Stomach (tissue), 9 donors: Measurements from ENCODE around the gene PALD1. TPM values are rescaled to one million over a fixed set of nuclear protein-coding genes. Genes with fewer than 3 reads are reported as not detected.

Experiments used
- DNase-seq, 2 donors: peaks; one replicate each; pipeline versions ENCODE4 v3.0.0 to v3.0.0-alpha.2; 2013 to 2019
- H3K27ac ChIP-seq, 5 donors: fragments of 200-600 bp in 4 of 5; sonication (generic) in 4 of 5; one replicate each; pipeline ENCODE4 v1.5.1; 2013 to 2019; ENCODE audit warnings: mild to moderate bottlenecking in 1 of 5, moderate library complexity in 1 of 5
- H3K27me3 ChIP-seq, 3 donors: fragments of 200-600 bp; sonication (generic); one replicate each; pipeline ENCODE4 v1.5.1; 2017 to 2019; ENCODE audit warnings: mixed run types in 1 of 3
- H3K36me3 ChIP-seq, 4 donors: fragments of 200-600 bp; sonication (generic); 1 replicate in 3 of 4; 2 replicates in 1 of 4; pipeline ENCODE4 v1.5.1; 2016 to 2019
- H3K4me1 ChIP-seq, 4 donors: fragments of 200-600 bp; sonication (generic); one replicate each; pipeline ENCODE4 v1.5.1; 2016 to 2019
- H3K4me3 ChIP-seq, 4 donors: fragments of 200-600 bp; sonication (generic) in 3 of 4; one replicate each; pipeline ENCODE4 v1.5.1; 2016 to 2019; ENCODE audit warnings: mild to moderate bottlenecking in 1 of 4
- H3K9me3 ChIP-seq, 4 donors: fragments of 200-600 bp; sonication (generic); one replicate each; pipeline ENCODE4 v1.5.1; 2016 to 2019
- EP300 ChIP-seq: sonication (generic); formaldehyde crosslinking; IDR thresholded peaks from one replicate; pipeline ENCODE4 v1.6.1; 2017; ENCODE audit warnings: antibody characterized with exemption
- POLR2A ChIP-seq, 4 donors: fragments of 450-650 bp; IDR thresholded peaks; one replicate each; pipeline ENCODE4 v1.6.1; 2016; ENCODE audit warnings: antibody characterized with exemption in 4 of 4, control low read depth in 2 of 4, mild to moderate bottlenecking in 1 of 4, moderate library complexity in 1 of 4
- POLR2AphosphoS5 ChIP-seq, 3 donors: sonication (generic); formaldehyde crosslinking; IDR thresholded peaks; one replicate each; pipeline ENCODE4 v1.6.1; 2016; ENCODE audit warnings: antibody characterized with exemption in 3 of 3
- WGBS, 5 donors: extraction: QIAGEN DNeasy Blood & Tissue Kit in 3 of 5; methylation state at CpG; one replicate each; pipeline versions ENCODE4 v1.1.5 to v1.1.7; 2013 to 2018; 5-methylcytosine and 5-hydroxymethylcytosine counted together
- intact Hi-C: fragments of 100-400 bp; cut with DNase I; formaldehyde crosslinking; loops from one replicate; pipeline ENCODE4 v1.15.1; 2023; ENCODE audit warnings: low total_unique reads
- polyA plus RNA-seq, 3 donors: library from polyadenylated mRNA; stranded (reverse); fragments of 200-250 nt; gene quantifications; one replicate each; pipeline ENCODE4 v1.2.3, GENCODE V29; 2013
- total RNA-seq, 5 donors: library from RNA; depleted of rRNA; stranded (reverse); fragments of >200 nt; gene quantifications; one replicate each; pipeline versions ENCODE4 v1.1.0 to v1.2.3, GENCODE V29; 2014 to 2016
- TF ChIP-seq, protein P1 (sequence below), 7 experiments: fragments of 450-650 bp in 4 of 7; fragments of 200-600 bp in 3 of 7; sonication (generic) in 3 of 7; IDR thresholded peaks; one replicate each; pipeline ENCODE4 v1.5.1; 2016 to 2019; ENCODE audit warnings: antibody characterized with exemption in 7 of 7, control low read depth in 2 of 7, mild to moderate bottlenecking in 1 of 7
- donor health status: healthy with polysubstance abuse.
- donor health status: Bipolar disorder and iron deficiency.
- donor health status: healthy.

The PALD1 gene
- total and polyA plus RNA-seq, 8 donors = 2.4 to 25.1 (median 4.0) TPM

DNA sequence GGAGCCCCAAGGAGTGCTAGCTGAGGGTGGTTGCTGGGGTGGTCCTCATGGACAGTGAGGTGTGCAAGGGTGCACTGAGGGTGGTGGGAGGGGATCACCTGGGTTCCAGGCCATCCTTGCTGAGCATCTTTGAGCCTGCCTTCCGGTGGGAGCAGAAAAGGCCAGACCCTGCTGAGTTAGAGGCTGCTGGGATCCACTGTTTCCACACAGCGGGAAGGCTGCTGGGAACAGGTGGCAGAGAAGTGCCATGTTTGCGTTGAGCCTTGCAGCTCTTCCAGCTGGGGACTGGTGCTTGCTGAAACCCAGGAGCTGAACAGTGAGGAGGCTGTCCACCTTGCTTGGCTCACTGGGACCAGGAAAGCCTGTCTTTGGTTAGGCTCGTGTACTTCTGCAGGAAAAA lies 89.0 kb downstream of the PALD1 start:
- TF ChIP-seq EP300 = no peak
- TF ChIP-seq, protein P1, sequence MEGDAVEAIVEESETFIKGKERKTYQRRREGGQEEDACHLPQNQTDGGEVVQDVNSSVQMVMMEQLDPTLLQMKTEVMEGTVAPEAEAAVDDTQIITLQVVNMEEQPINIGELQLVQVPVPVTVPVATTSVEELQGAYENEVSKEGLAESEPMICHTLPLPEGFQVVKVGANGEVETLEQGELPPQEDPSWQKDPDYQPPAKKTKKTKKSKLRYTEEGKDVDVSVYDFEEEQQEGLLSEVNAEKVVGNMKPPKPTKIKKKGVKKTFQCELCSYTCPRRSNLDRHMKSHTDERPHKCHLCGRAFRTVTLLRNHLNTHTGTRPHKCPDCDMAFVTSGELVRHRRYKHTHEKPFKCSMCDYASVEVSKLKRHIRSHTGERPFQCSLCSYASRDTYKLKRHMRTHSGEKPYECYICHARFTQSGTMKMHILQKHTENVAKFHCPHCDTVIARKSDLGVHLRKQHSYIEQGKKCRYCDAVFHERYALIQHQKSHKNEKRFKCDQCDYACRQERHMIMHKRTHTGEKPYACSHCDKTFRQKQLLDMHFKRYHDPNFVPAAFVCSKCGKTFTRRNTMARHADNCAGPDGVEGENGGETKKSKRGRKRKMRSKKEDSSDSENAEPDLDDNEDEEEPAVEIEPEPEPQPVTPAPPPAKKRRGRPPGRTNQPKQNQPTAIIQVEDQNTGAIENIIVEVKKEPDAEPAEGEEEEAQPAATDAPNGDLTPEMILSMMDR (IDR thresholded peaks at IDR 0.05) = no peak
- TF ChIP-seq POLR2AphosphoS5 (IDR thresholded peaks at IDR 0.05) = no peak
- no peak for TF ChIP-seq POLR2A (IDR thresholded peaks at IDR 0.05)
- peaks cover 0 to 3% (median 0%) of the 10 kb centered on the region in 4 donors for H3K4me1 ChIP-seq
- intact Hi-C loops = no loop called here
- no peaks in the 10 kb centered on the region for H3K9me3 ChIP-seq
- H3K4me3 ChIP-seq = no peak overlapping the region
- H3K27me3 ChIP-seq = no peaks in the 10 kb centered on the region
- 72 to 83% (median 79%) methylated on average over 4 of the region's 4 CpGs for WGBS, 5 donors
- H3K27ac ChIP-seq = no peak overlapping the region
- DNase-seq = no peak
- peaks cover 0 to 44% (median 9%) of the 10 kb centered on the region in 4 donors for H3K36me3 ChIP-seq

- peaks cover 0 to 44% (median 9%) of the 10 kb centered on the region in 4 donors for H3K36me3 ChIP-seq
- TF ChIP-seq, protein P1 (IDR thresholded peaks at IDR 0.05) = no peak
- no peak for TF ChIP-seq POLR2AphosphoS5 (IDR thresholded peaks at IDR 0.05)
- TF ChIP-seq EP300 = no peak
- TF ChIP-seq POLR2A (IDR thresholded peaks at IDR 0.05) = no peak
- WGBS, 5 donors = 91 to 95% (median 91%) methylated on average over 3 of the region's 3 CpGs
- H3K27ac ChIP-seq = no peak overlapping the region
- no peak overlapping the region for H3K4me3 ChIP-seq
- H3K27me3 ChIP-seq = no peaks in the 10 kb centered on the region
- peaks cover 0 to 3% (median 0%) of the 10 kb centered on the region in 4 donors for H3K4me1 ChIP-seq
- H3K9me3 ChIP-seq = no peaks in the 10 kb centered on the region
- no peak for DNase-seq
- intact Hi-C loops = no loop called here
Observed at GRCh38 chr10:70568113-70568512, 89.5 kb downstream of the PALD1 start.

DNA sequence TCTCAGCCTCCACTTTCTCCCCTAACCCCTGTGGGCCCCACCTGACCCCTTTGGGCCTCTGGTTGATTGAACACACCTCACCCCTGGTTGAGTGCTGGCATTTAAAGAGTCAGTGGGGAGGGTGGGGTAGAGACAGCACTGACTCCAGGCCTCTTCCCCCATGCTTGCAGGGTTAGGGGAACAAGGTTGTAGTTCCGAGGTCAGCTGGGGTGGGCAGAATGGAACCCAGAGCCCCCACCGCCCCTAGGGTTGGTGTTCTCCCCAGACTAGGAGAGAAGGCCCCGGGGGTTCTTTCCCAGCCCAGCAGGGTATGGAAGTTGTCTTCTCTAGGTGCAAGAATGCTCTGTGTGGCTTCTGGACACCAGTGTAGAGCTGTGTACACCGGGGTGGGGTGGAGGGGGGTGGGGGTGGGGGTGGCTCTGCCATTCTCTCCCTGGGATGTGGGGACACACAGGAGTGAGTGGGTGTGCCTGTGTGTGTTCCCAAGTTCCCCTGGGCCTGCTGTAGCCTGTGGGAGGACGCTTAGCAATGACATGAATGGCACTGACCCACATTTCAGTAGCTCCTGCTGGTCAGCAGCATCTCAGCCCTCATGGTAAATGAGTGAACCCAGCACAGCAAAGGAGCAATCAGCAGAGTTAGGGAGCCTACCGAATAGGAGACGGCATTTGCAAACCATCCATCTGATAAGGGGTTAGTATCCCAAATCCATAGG lies 90.4 kb downstream of the PALD1 start:
- no peaks in the 10 kb centered on the region for H3K9me3 ChIP-seq
- H3K27me3 ChIP-seq = no peaks in the 10 kb centered on the region
- no peak overlapping the region for H3K4me3 ChIP-seq
- peaks cover 0 to 43% (median 9%) of the 10 kb centered on the region in 4 donors for H3K36me3 ChIP-seq
- no peak for TF ChIP-seq POLR2A (IDR thresholded peaks at IDR 0.05)
- TF ChIP-seq POLR2AphosphoS5 (IDR thresholded peaks at IDR 0.05) = no peak
- no peak for TF ChIP-seq EP300
- TF ChIP-seq, protein P1 (IDR thresholded peaks at IDR 0.05) = no peak
- intact Hi-C loops = no loop called here
- peaks cover 0 to 4% (median 2%) of the 10 kb centered on the region in 4 donors for H3K4me1 ChIP-seq
- no peak for DNase-seq
- WGBS, 5 donors = 82 to 94% (median 86%) methylated on average over 4 to 7 of the region's 7 CpGs
- H3K27ac ChIP-seq = no peak overlapping the region

- H3K4me1 ChIP-seq = peaks cover 8 to 14% (median 9%) of the 10 kb centered on the region in 4 donors
- 66 to 94% (median 76%) methylated on average over 2 to 4 of the region's 4 CpGs for WGBS, 5 donors
- H3K9me3 ChIP-seq = no peaks in the 10 kb centered on the region
- intact Hi-C loops = no loop called here
- H3K27ac ChIP-seq = no peak overlapping the region
- no peaks in the 10 kb centered on the region for H3K27me3 ChIP-seq
- no peak for TF ChIP-seq POLR2A (IDR thresholded peaks at IDR 0.05)
- no peak for TF ChIP-seq EP300
- TF ChIP-seq, protein P1 (IDR thresholded peaks at IDR 0.05) = no peak
- TF ChIP-seq POLR2AphosphoS5 (IDR thresholded peaks at IDR 0.05) = no peak
- no peak for DNase-seq
- H3K36me3 ChIP-seq = peaks cover 0 to 31% (median 5%) of the 10 kb centered on the region in 4 donors
- no peak overlapping the region for H3K4me3 ChIP-seq
Observed at GRCh38 chr10:70571236-70571635, 92.7 kb downstream of the PALD1 start.
